Cardiac fibroblast (primary cell): ENCODE data around the gene ARMH2.
A peak's percentile ranks its signal among the peaks of the same experiment; 100 is the strongest.
"Not testable (repeated sequence)": the region's sequence is repeated elsewhere in the genome, so short reads cannot be mapped to it uniquely, and the experiment has no call there.

Experiments used
- DNase-seq, 2 donors: peaks; one replicate each; pipeline versions ENCODE4 v3.0.0 to v3.0.0-alpha.2; 2010; ENCODE audit warnings: low read depth in 2 of 2
- H3K4me3 ChIP-seq, 2 donors: replicated peaks in 1 of 2; 1 replicate in 1 of 2; 2 replicates in 1 of 2; pipeline ENCODE4 v1.5.1; 2011; ENCODE audit warnings: low read depth in 2 of 2, low read length in 2 of 2, mild to moderate bottlenecking in 2 of 2, moderate library complexity in 1 of 2
- TF ChIP-seq, protein P1 (sequence below): IDR thresholded peaks from one replicate; pipeline ENCODE4 v1.5.1; 2011; ENCODE audit warnings: low read depth, mild to moderate bottlenecking, low read length, inconsistent platforms

The ARMH2 gene

GRCh38 chr6:24768361-24768760 is 30.4 kb downstream of the ARMH2 start:
- peak in 1 of 2 donors; percentile 37 for DNase-seq
- no peak overlapping the region for H3K4me3 ChIP-seq
- TF ChIP-seq, protein P1, sequence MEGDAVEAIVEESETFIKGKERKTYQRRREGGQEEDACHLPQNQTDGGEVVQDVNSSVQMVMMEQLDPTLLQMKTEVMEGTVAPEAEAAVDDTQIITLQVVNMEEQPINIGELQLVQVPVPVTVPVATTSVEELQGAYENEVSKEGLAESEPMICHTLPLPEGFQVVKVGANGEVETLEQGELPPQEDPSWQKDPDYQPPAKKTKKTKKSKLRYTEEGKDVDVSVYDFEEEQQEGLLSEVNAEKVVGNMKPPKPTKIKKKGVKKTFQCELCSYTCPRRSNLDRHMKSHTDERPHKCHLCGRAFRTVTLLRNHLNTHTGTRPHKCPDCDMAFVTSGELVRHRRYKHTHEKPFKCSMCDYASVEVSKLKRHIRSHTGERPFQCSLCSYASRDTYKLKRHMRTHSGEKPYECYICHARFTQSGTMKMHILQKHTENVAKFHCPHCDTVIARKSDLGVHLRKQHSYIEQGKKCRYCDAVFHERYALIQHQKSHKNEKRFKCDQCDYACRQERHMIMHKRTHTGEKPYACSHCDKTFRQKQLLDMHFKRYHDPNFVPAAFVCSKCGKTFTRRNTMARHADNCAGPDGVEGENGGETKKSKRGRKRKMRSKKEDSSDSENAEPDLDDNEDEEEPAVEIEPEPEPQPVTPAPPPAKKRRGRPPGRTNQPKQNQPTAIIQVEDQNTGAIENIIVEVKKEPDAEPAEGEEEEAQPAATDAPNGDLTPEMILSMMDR = no peak

DNA sequence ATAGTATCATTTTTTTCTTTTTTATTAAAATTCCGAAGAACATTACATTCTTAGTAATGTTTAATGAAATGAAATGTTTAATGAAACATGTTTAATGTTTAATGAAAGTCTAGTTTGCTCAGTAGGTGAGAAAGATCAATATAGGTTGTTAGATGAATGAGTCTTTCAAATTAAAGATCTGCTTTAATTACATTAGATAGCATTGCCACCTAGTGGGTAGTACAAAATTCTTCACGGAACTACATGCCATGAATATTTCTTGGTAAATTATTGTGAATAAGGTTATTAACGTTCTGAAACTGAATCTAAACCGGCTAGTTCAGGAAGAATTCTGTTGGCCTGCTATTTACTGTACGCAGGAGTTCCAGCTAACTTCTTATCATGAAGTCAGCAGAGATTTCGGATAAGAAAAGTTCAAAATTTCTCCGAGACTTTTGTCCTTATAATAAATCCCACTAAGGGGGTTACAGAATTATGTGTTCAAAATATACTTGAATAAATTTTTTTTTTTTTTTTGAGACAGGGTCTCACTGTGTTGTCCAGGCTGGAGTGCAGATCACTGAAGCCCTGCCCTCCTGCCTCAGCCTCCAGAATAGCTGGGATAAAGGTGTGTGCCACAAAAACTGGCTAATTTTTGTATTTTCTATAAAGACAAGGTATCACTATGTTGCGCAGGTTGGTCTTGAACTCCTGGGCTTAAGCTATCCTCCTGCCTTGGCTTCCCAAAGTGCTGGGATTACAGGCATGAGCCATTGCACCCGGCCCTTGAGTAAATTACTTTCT is 31.8 kb downstream of the ARMH2 start:
- peak; percentile 61 for DNase-seq
- TF ChIP-seq, protein P1 = peak; percentile 27
- no peak overlapping the region for H3K4me3 ChIP-seq

- DNase-seq, H3K4me3 ChIP-seq: not testable (repeated sequence)
These were observed 32.7 kb downstream of the ARMH2 start for GRCh38 chr6:24765968-24766367.

- not testable (repeated sequence) for H3K4me3 ChIP-seq, DNase-seq
These were observed 33.6 kb downstream of the ARMH2 start for GRCh38 chr6:24764833-24765828.

GRCh38 chr6:24763578-24763977 is 35.1 kb downstream of the ARMH2 start:
- DNase-seq = no peak
- H3K4me3 ChIP-seq = no peak overlapping the region
- TF ChIP-seq, protein P1 = no peak

GRCh38 chr6:24761851-24762250 is 36.9 kb downstream of the ARMH2 start:
- TF ChIP-seq, protein P1 = no peak
- no peak for DNase-seq
- H3K4me3 ChIP-seq = no peak overlapping the region

- TF ChIP-seq, protein P1 = no peak
- no peak for DNase-seq
- H3K4me3 ChIP-seq = no peak overlapping the region
These were observed 37.4 kb downstream of the ARMH2 start for GRCh38 chr6:24761193-24761835.
